GM21367 (cell line): ENCODE results near the gene MED27.

Source experiments
- ATAC-seq: cut with Tn5 transposase; IDR thresholded peaks from one replicate; pipeline ENCODE4 v1.9.1; 2021; ENCODE audit not compliant: unreplicated experiment

MED27 gene

DNA sequence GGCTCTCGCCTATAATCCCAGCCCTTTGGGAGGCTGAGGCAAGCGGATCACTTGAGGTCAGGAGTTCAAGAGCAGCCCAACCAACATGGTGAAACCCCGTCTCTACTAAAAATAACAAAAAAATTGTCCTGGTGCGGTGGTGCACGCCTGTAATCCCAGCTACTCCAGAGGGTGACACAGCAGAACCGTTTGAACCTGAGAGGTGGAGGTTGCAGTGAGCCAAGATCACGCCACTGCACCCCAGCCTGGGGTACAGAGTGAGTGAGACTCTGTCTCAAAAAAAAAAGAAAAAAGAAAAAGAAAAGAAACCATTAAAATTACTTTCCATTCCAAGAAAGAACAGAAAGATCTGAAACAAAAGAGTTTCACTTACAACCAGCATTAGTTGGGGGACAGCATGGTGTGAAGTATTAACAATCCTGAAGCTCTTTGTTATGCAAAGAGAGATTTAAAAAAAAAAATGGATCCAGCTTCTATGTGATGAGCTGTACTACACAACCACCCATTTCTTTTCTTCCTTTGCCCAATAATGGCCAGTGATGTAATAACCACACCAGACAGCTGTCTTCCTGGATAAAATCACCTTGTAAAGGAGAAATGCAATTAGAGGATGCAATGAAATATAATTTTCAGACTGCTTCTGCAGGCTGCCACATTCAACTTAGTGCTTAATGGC is 76.9 kb downstream of the MED27 start:
- ATAC-seq: no peak

GRCh38 chr9:132001567-132001966 is 78.1 kb downstream of the MED27 start:
- no peak for ATAC-seq

- no peak for ATAC-seq
Observed at GRCh38 chr9:132000659-132001058, 79.0 kb downstream of the MED27 start.

DNA sequence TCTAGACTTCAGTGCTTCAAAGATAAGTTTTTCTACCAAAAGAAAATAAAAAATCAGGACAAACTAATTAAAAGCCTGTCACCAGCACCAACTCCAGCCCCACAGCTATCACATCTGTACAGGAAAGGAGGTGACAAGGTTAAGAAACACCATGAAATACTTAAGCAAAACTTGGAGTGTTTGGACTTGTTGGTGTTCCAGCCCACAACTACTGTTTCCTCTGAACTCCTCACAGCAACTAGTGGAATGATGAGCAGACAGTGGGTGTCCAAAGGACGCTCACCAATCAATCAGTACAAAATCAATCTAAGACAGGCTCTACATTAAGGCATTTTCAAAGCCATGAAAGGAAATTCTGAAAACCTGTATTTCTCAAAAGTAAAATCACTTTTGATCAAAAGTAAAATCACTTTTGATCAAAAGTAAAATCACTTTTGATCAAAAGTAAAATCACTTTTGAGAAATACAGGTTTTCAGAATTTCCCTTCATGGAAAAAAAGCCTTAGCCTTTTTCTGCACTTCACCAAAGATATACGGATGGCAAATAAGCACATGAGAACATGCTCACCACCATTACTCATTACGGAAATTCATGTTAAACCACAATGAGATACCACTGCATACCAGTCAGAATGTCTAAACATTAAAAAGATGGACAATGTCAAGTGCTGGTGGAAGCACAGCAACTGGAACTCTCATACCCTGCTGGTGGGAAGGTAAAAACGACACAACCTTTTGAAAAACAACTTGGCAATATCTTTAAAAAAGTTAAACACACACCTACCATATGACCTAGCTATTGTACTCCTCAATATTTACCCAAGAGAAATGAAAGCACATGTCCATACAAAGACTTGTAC is 79.7 kb downstream of the MED27 start:
- no peak for ATAC-seq

GRCh38 chr9:131997779-131998178 is 81.9 kb downstream of the MED27 start:
- no peak for ATAC-seq

DNA sequence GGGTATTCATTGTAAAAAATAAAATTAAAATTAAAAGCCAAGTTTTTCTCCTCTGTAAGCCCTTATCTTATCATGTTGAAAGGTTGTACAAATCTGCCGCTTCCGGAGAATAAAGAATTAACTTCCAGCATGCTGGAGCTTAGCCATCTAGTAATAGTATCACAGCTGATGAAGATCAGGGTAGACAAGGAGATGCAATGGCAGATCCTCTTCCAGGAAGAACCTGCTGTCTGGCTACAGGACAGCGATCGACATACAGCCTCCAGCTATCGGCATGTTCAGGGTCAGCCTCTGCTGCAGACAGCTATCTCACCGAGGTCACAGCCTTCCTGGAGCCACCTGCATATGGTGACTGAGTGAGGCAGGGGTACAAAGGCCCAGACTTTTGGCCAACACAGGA is 82.6 kb downstream of the MED27 start:
- no peak for ATAC-seq

GRCh38 chr9:131995382-131995781 is 84.3 kb downstream of the MED27 start:
- ATAC-seq: no peak

GRCh38 chr9:131994364-131995125 is 85.1 kb downstream of the MED27 start:
- ATAC-seq: no peak

DNA sequence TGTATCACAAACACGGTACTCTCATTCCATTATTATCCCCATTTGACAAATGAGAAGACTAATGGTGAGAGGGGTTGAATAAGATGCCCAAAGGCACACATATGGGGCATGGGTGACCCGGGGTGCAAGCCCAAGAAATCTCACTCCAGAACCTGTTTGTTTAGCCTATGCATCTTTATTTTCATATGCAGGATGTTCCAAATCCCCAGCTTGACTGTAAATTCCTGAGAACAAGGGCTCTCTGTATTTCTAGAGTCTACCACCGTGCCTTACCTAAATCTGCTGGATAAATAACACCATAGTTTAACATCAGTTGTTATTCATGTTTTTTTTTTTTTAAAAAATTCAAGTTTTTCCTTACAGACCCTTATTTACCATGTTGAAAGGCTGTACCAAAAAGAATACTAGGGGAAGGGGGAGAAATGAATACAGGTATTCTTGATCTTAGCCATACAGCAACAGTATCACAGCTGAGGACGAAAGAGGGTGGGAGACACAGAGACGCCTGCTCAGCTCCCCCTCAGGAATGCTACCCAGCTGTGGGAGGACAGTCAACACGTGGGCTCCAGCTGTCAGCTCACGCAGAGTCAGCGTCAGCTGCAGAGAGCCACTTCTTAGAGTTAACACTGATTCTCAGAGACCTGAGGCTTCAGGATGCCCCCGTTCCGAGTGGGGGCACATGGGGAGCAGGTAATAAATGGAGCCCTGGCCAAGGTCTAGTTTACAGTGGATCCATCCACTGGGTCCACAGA is 86.6 kb downstream of the MED27 start:
- no peak for ATAC-seq

GRCh38 chr9:131987232-131987631 is 92.4 kb downstream of the MED27 start:
- no peak for ATAC-seq

- no peak for ATAC-seq
Observed at GRCh38 chr9:131986576-131986975, 93.1 kb downstream of the MED27 start.

- ATAC-seq: no peak
Observed at GRCh38 chr9:131986089-131986488, 93.6 kb downstream of the MED27 start.

DNA sequence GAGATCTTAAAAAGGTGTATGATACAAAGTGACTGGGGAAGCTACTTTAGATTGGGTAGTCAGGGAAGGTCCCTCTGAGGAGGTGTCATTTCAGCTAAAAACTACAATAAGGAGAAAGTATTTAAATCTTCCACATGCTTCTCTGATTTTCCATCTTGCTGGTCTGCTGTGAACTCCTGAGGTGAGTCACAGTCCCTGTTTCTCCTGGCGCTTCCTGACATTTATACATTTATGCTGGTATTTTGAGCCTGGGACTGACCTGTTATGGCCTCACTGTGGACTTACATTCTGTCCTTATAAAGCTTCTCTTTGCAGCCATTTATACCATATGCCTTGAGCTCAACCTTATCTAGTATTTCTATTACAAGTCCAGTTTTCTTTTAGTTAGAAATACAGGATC is 95.1 kb downstream of the MED27 start:
- no peak for ATAC-seq

GRCh38 chr9:131982671-131983239 is 96.9 kb downstream of the MED27 start:
- no peak for ATAC-seq

GRCh38 chr9:131982102-131982501 is 97.6 kb downstream of the MED27 start:
- ATAC-seq: no peak

- ATAC-seq: no peak
Observed at GRCh38 chr9:131981116-131981776, 98.4 kb downstream of the MED27 start.

GRCh38 chr9:131980267-131981016 is 99.2 kb downstream of the MED27 start:
- no peak for ATAC-seq

- ATAC-seq: no peak
Observed at GRCh38 chr9:131977109-131977838, 102.4 kb downstream of the MED27 start.
